ENCODE measurements around the gene BCAS1.

GRCh38 chr20:54019585-54019984, 50.8 kb downstream of the BCAS1 start:
- TF ChIP-seq POLR2A (IDR thresholded peaks at IDR 0.05; ENCODE audit: low read depth, low read length) (no peak), CTCF (IDR thresholded peaks at IDR 0.05; ENCODE audit: extremely low read depth in 1 of 2, insufficient read depth in 1 of 2, low read depth in 1 of 2, low read length in 2 of 2) (no peak), MAX (IDR thresholded peaks at IDR 0.05; ENCODE audit: insufficient read depth, insufficient read length) (no peak), MYC (IDR thresholded peaks at IDR 0.05; ENCODE audit: low read depth, low read length) (no peak), POLR2AphosphoS5 (IDR thresholded peaks at IDR 0.05; ENCODE audit: insufficient read depth, low read depth, low read length) (no peak), EZH2 (IDR thresholded peaks at IDR 0.05; ENCODE audit: borderline replicate concordance, low read depth, low read length, severe bottlenecking) (no peak), GATA2 (IDR thresholded peaks at IDR 0.05; ENCODE audit: insufficient read depth, insufficient read length, low read depth, low read length) (no peak), JUN (IDR thresholded peaks at IDR 0.05; ENCODE audit: borderline replicate concordance, insufficient read depth, insufficient read length, low read depth) (no peak)
